ENCODE results near the gene SELENON.

Gene SELENON

GRCh38 chr1:25768999-25769398 lies 31.0 kb upstream of the SELENON start:
- Histone ChIP-seq H3K4me2 (ENCODE audit: low read length) (no peak overlapping the region), H3K36me3 (ENCODE audit: insufficient read depth, low read length) (no peaks in the 10 kb centered on the region), H3F3A (ENCODE audit: insufficient read depth, low read length) (no peaks in the 10 kb centered on the region), H3K79me2 (ENCODE audit: insufficient read depth, low read length) (no peaks in the 10 kb centered on the region), H2AFZ (ENCODE audit: low read length) (no peak overlapping the region), H3K9me3 (ENCODE audit: low read length) (no peaks in the 10 kb centered on the region), H3K27me3 (ENCODE audit: insufficient read depth, low read length) (0 out of 2 replicates have a peak, but pooled peaks cover 3% of the 10 kb centered on the region), H3K9me2 (ENCODE audit: low read depth, low read length) (no peaks in the 10 kb centered on the region), H3K27ac (ENCODE audit: low read depth, low read length, poor library complexity, severe bottlenecking) (no peak overlapping the region), H4K20me1 (ENCODE audit: insufficient read depth, low read length) (no peaks in the 10 kb centered on the region), H3K4me1 (ENCODE audit: insufficient read depth, low read length, severe bottlenecking) (peaks cover 8% of the 10 kb centered on the region), H3K9ac (ENCODE audit: low read length) (no peak overlapping the region), H3K4me3 (ENCODE audit: low read depth, low read length, poor library complexity, severe bottlenecking) (no peak overlapping the region)
- TF ChIP-seq EZH2 (IDR thresholded peaks at IDR 0.05; ENCODE audit: borderline replicate concordance, low read length) (no peak), CTCF (IDR thresholded peaks at IDR 0.05; ENCODE audit: low read length) (no peak)

GRCh38 chr1:25769625-25770383 lies 30.2 kb upstream of the SELENON start:
- no peaks in the 10 kb centered on the region for H3F3A ChIP-seq (ENCODE audit: insufficient read depth, low read length)
- peaks cover 16% of the 10 kb centered on the region for H3K4me1 ChIP-seq (ENCODE audit: insufficient read depth, low read length, severe bottlenecking)
- no peak overlapping the region for H3K27ac ChIP-seq (ENCODE audit: low read depth, low read length, poor library complexity, severe bottlenecking)
- no peaks in the 10 kb centered on the region for H3K36me3 ChIP-seq (ENCODE audit: insufficient read depth, low read length)
- no peak overlapping the region for H3K4me2 ChIP-seq (ENCODE audit: low read length)
- H2AFZ ChIP-seq (ENCODE audit: low read length) = no peak overlapping the region
- no peaks in the 10 kb centered on the region for H4K20me1 ChIP-seq (ENCODE audit: insufficient read depth, low read length)
- H3K9me2 ChIP-seq (ENCODE audit: low read depth, low read length) = no peaks in the 10 kb centered on the region
- no peaks in the 10 kb centered on the region for H3K79me2 ChIP-seq (ENCODE audit: insufficient read depth, low read length)
- no peak overlapping the region for H3K9ac ChIP-seq (ENCODE audit: low read length)
- H3K4me3 ChIP-seq (ENCODE audit: low read depth, low read length, poor library complexity, severe bottlenecking) = no peak overlapping the region
- no peak for TF ChIP-seq EZH2 (IDR thresholded peaks at IDR 0.05; ENCODE audit: borderline replicate concordance, low read length)
- no peak for TF ChIP-seq CTCF (IDR thresholded peaks at IDR 0.05; ENCODE audit: low read length)
- 0 out of 2 replicates have a peak, but pooled peaks cover 3% of the 10 kb centered on the region for H3K27me3 ChIP-seq (ENCODE audit: insufficient read depth, low read length)
- H3K9me3 ChIP-seq (ENCODE audit: low read length) = no peaks in the 10 kb centered on the region

GRCh38 chr1:25770541-25771220 lies 29.3 kb upstream of the SELENON start:
- H3K4me3 ChIP-seq (ENCODE audit: low read depth, low read length, poor library complexity, severe bottlenecking) = no peak overlapping the region
- no peaks in the 10 kb centered on the region for H3K9me2 ChIP-seq (ENCODE audit: low read depth, low read length)
- no peaks in the 10 kb centered on the region for H3K79me2 ChIP-seq (ENCODE audit: insufficient read depth, low read length)
- H3K9me3 ChIP-seq (ENCODE audit: low read length) = no peaks in the 10 kb centered on the region
- TF ChIP-seq EZH2 (IDR thresholded peaks at IDR 0.05; ENCODE audit: borderline replicate concordance, low read length) (no peak), CTCF (IDR thresholded peaks at IDR 0.05; ENCODE audit: low read length) (no peak)
- 0 out of 2 replicates have a peak, but pooled peaks cover 3% of the 10 kb centered on the region for H3F3A ChIP-seq (ENCODE audit: insufficient read depth, low read length)
- no peak overlapping the region for H2AFZ ChIP-seq (ENCODE audit: low read length)
- no peak overlapping the region for H3K27ac ChIP-seq (ENCODE audit: low read depth, low read length, poor library complexity, severe bottlenecking)
- H3K4me1 ChIP-seq (ENCODE audit: insufficient read depth, low read length, severe bottlenecking) = peaks cover 25% of the 10 kb centered on the region
- H3K27me3 ChIP-seq (ENCODE audit: insufficient read depth, low read length) = no peaks in the 10 kb centered on the region
- H4K20me1 ChIP-seq (ENCODE audit: insufficient read depth, low read length) = no peaks in the 10 kb centered on the region
- H3K9ac ChIP-seq (ENCODE audit: low read length) = no peak overlapping the region
- no peak overlapping the region for H3K4me2 ChIP-seq (ENCODE audit: low read length)
- no peaks in the 10 kb centered on the region for H3K36me3 ChIP-seq (ENCODE audit: insufficient read depth, low read length)

All from OCI-LY1 (cell line).